AG09309 (cell line): Measurements from ENCODE around the gene EIF3L.

ENCODE experiments used
- DNase-seq: peaks from one replicate; pipeline ENCODE4 v3.0.0-alpha.2; 2010; ENCODE audit warnings: low read depth
- H3K4me3 ChIP-seq: 2 replicates; pipeline ENCODE4 v1.5.1; 2011; ENCODE audit warnings: mild to moderate bottlenecking, low read depth, low read length, moderate library complexity; ENCODE audit not compliant: control insufficient read depth
- TF ChIP-seq, protein P1 (sequence below): IDR thresholded peaks from 2 replicates; pipeline ENCODE4 v1.5.1; 2011; ENCODE audit warnings: mild to moderate bottlenecking, low read depth, low read length, inconsistent platforms; ENCODE audit not compliant: insufficient read depth, control insufficient read depth; ENCODE audit errors: missing control alignments

Gene EIF3L

GRCh38 chr22:37927637-37927936, 78.4 kb downstream of the EIF3L start:
- DNase-seq = no peak
- TF ChIP-seq, protein P1, sequence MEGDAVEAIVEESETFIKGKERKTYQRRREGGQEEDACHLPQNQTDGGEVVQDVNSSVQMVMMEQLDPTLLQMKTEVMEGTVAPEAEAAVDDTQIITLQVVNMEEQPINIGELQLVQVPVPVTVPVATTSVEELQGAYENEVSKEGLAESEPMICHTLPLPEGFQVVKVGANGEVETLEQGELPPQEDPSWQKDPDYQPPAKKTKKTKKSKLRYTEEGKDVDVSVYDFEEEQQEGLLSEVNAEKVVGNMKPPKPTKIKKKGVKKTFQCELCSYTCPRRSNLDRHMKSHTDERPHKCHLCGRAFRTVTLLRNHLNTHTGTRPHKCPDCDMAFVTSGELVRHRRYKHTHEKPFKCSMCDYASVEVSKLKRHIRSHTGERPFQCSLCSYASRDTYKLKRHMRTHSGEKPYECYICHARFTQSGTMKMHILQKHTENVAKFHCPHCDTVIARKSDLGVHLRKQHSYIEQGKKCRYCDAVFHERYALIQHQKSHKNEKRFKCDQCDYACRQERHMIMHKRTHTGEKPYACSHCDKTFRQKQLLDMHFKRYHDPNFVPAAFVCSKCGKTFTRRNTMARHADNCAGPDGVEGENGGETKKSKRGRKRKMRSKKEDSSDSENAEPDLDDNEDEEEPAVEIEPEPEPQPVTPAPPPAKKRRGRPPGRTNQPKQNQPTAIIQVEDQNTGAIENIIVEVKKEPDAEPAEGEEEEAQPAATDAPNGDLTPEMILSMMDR = no peak
- H3K4me3 ChIP-seq = no peak overlapping the region

- DNase-seq = no peak
- H3K4me3 ChIP-seq = no peak overlapping the region
- TF ChIP-seq, protein P1 = no peak
These were observed 80.2 kb downstream of the EIF3L start for GRCh38 chr22:37929390-37929789.

DNA sequence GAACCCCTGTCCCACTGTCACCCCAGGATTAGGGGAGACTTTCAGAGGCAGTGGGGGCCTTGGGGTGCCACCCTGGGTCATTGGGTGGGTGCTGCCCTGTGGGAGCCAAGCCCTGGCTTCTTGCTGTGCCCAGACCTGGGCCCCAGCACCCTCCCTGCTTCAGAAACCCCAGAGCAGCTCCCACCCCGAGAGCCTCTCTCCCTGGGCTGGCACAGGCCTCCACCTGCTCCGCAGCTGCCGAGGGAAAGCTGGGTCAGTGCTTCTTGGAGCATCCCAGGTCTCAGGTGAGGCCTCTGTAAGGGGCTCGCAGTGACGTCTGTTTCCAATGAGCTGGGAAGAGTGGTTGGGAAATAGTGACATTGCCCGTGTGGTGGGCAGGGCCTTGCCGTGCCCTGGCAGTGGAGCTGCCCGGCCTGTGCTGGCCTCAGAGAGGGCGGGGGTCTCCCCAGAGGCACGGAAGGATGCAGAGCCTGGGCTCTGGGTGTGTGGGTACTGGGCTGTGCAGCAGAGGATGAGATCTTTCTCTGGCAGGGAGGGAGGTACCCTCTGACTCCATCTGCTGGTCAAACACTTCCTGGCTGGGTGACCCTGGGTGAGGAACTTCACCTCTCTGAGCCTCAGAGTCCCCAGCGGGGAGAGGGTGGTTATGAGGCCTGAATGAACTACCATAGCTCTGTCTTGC, 81.2 kb downstream of the EIF3L start:
- DNase-seq = no peak
- TF ChIP-seq, protein P1 = peak; percentile 59
- no peak overlapping the region for H3K4me3 ChIP-seq

DNA sequence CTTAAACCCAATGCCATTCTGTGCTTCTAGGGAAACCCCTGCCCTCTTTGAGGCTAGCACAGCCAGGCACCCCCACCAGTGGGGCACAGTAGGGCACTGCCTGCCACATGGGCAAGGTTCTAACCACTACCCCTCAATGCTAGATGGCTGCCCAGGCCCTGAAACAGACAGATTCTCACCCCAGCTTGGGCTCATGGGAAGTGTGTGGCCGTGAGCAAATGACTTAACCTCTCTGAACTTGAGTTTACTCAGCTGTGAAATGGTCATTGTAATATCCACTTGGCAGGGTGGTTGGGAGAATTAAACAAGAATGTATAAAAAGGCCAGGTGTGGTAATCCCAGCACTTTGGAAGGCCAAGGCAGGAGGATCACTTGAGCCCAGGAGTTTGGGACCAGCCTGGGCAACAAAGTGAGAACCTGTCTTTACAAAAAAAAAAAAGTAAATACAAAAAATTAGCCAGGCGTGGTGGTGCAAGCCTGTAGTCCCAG, 81.8 kb downstream of the EIF3L start:
- no peak overlapping the region for H3K4me3 ChIP-seq
- TF ChIP-seq, protein P1 = no peak
- no peak for DNase-seq

DNA sequence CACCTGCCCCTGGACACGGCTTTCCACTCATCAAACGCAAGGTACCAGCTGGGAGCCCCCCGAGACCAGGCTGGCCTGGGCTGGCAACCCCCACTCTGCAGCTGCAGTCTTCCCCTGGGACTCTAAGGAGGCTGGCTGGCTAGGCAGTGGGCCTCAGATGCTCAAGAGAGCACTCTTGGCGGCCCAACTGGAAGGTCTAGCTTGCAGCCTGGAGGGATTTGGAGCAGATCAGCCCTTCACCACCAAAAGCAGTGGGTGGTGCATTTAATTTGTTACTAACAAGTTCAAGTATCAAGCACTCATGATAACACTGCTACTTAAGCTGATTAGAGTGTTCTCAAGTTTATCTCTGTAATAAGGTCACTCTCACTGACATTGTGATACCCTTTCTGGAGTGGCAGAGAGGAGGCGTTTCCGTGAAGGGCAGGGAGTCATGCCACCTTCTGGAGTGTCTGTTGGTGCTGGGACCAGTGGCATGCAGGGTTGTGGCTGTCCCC, 82.7 kb downstream of the EIF3L start:
- H3K4me3 ChIP-seq = no peak overlapping the region
- TF ChIP-seq, protein P1 = no peak
- no peak for DNase-seq

DNA sequence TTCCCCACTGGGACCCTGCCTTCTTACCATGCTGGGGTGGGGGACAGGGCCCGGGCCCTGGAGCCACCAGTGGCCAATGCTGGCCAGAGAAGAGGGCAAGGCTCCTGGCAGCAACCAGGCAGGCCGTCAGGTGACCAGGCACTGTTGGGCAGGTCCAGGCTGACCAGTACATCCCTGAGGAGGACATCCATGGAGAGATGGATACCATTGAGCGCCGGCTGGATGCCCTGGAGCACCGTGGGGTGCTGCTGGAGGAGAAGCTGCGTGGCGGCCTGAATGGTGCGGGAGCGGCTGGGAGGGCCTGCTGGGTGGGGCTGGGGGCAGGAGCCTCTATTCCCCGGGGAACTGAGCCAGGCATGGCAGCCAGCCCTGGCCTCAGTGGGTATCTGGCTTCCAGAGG, 83.2 kb downstream of the EIF3L start:
- no peak for DNase-seq
- no peak overlapping the region for H3K4me3 ChIP-seq
- TF ChIP-seq, protein P1 = no peak
